ENCODE results near the gene LYST. TPM values are rescaled to one million over a fixed set of nuclear protein-coding genes. Genes with fewer than 3 reads are reported as not detected.
"Not testable (repeated sequence)": the region's sequence is repeated elsewhere in the genome, so short reads cannot be mapped to it uniquely, and the experiment has no call there.

Gene LYST
- polyA plus RNA-seq, 1 experiment = 6.5 TPM

- DNase-seq (ENCODE audit: low read depth, low spot score) = no peak
- no peaks in the 10 kb centered on the region for H3K9me3 ChIP-seq (ENCODE audit: control insufficient read depth, insufficient read depth, low read length)
- H3K4me3 ChIP-seq (ENCODE audit: low read depth, low read length) = no peak overlapping the region
- H3K27ac ChIP-seq (ENCODE audit: low read depth, low read length) = no peak overlapping the region
- POLR2A ChIA-PET = no interaction called here
- no peaks in the 10 kb centered on the region for H3K27me3 ChIP-seq (ENCODE audit: control insufficient read depth, insufficient read depth, low read length)
- CTCF ChIA-PET = no interaction called here
- TF ChIP-seq CTCF (IDR thresholded peaks at IDR 0.05; ENCODE audit: low read depth, low read length) = no peak
Measured at GRCh38 chr1:235759336-235759735, 107.4 kb downstream of the LYST start.

GRCh38 chr1:235758931-235759330 is 107.8 kb downstream of the LYST start:
- no peaks in the 10 kb centered on the region for H3K27me3 ChIP-seq (ENCODE audit: control insufficient read depth, insufficient read depth, low read length)
- H3K4me3 ChIP-seq (ENCODE audit: low read depth, low read length) = no peak overlapping the region
- ChIA-PET CTCF (no interaction called here), POLR2A (no interaction called here)
- H3K9me3 ChIP-seq (ENCODE audit: control insufficient read depth, insufficient read depth, low read length) = no peaks in the 10 kb centered on the region
- no peak for TF ChIP-seq CTCF (IDR thresholded peaks at IDR 0.05; ENCODE audit: low read depth, low read length)
- no peak for DNase-seq (ENCODE audit: low read depth, low spot score)
- H3K27ac ChIP-seq (ENCODE audit: low read depth, low read length) = no peak overlapping the region

- no peak overlapping the region for H3K4me3 ChIP-seq (ENCODE audit: low read depth, low read length)
- CTCF ChIA-PET = interaction anchor here (0.9 to 1.9 kb wide), 4 partner anchors 26 to 253 kb away, joined by 3 to 5 read pairs (median 4); no protein-coding TSS in a partner anchor
- H3K9me3 ChIP-seq (ENCODE audit: control insufficient read depth, insufficient read depth, low read length) = no peaks in the 10 kb centered on the region
- no peaks in the 10 kb centered on the region for H3K27me3 ChIP-seq (ENCODE audit: control insufficient read depth, insufficient read depth, low read length)
- H3K27ac ChIP-seq (ENCODE audit: low read depth, low read length) = no peak overlapping the region
- no peak for DNase-seq (ENCODE audit: low read depth, low spot score)
- no peak for TF ChIP-seq CTCF (IDR thresholded peaks at IDR 0.05; ENCODE audit: low read depth, low read length)
- POLR2A ChIA-PET = no interaction called here
Measured at GRCh38 chr1:235757587-235758096, 109.1 kb downstream of the LYST start.

- H3K4me3 ChIP-seq (ENCODE audit: low read depth, low read length); H3K27ac ChIP-seq (ENCODE audit: low read depth, low read length); H3K27me3 ChIP-seq (ENCODE audit: control insufficient read depth, insufficient read depth, low read length); H3K9me3 ChIP-seq (ENCODE audit: control insufficient read depth, insufficient read depth, low read length); DNase-seq (ENCODE audit: low read depth, low spot score); POLR2A ChIA-PET: not testable (repeated sequence)
- CTCF ChIA-PET = interaction anchor here (0.6 to 1.8 kb wide), 5 partner anchors 29 to 1268 kb away, joined by 4 to 6 read pairs (median 4); partner anchors contain the start of gene B3GALNT2
Measured at GRCh38 chr1:235754186-235754585, 112.5 kb downstream of the LYST start.

GRCh38 chr1:235749755-235750300 is 116.9 kb downstream of the LYST start:
- DNase-seq (ENCODE audit: low read depth, low spot score) = no peak
- ChIA-PET CTCF (interaction anchor here (0.6 kb wide), 1 partner anchor 33 kb away, joined by 5 read pairs; no protein-coding TSS in a partner anchor), POLR2A (interaction anchor here (0.5 to 0.6 kb wide), 2 partner anchors 108 to 245 kb away, joined by 3 to 5 read pairs; partner anchors contain the start of gene B3GALNT2)
- H3K4me3 ChIP-seq (ENCODE audit: low read depth, low read length) = no peak overlapping the region
- no peak overlapping the region for H3K27ac ChIP-seq (ENCODE audit: low read depth, low read length)
- H3K9me3 ChIP-seq (ENCODE audit: control insufficient read depth, insufficient read depth, low read length) = no peaks in the 10 kb centered on the region
- no peaks in the 10 kb centered on the region for H3K27me3 ChIP-seq (ENCODE audit: control insufficient read depth, insufficient read depth, low read length)
- TF ChIP-seq CTCF (IDR thresholded peaks at IDR 0.05; ENCODE audit: low read depth, low read length) = no peak

Measured in AG04450 (cell line).